CD4-positive, alpha-beta T cell treated with Interleukin-15 for 1 hour (primary cell): ENCODE data around the gene MAP3K15.

ENCODE experiments used
- DNase-seq: peaks from one replicate; pipeline ENCODE4 v3.0.0-alpha.2; 2020

MAP3K15 gene

DNA sequence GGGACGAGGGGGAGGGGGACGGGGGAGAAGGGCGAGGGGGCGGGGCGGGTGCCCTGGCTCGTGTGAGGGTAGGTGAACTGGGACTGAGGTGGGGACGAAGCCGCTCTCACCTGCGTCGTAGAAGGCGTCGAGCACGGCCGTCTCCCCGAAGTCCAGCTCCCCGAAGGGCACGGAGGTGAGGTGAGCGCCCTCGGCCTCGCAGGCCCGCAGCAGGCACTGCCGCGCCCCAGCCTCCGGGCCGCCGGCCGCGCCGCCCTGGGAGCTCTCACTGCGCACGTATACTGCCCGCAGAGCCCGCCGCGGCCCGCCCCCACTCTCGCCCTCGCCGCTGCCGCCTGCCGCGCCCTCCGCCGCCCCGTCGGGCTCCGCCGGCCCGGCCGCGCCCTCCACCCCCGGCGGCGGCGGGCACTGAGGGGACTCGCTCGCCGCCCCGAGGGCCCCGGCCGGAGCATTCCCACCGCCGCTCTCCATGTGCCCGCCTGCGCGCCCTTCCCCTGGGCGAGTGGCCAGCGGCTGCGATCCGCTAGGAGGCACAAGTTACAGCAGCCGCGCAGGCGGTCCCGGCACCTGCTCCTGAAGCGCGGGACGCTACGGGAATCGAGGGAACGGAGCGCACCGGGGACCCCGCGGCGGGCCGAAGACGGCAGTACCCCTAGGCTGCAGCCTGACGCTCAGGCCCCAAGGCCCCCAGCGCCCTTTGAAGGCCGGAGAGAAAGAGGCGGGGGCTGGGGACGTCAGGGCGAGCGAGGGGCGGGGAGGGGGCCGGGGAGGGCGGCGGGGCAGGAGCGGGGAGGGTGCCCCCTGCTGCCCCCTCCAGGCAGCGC is at the start of gene MAP3K15:
Gene MAP3K15, minus strand, starts transcription at position 718 of the 824 bp plus-strand sequence. Its CDS starts 247 bp downstream, at position 471.
- no peak for DNase-seq

- DNase-seq, result no peak
Observed at GRCh38 chrX:19564606-19565005, 49.3 kb upstream of the MAP3K15 start.

GRCh38 chrX:19563746-19564145 is 48.4 kb upstream of the MAP3K15 start:
- no peak for DNase-seq

DNA sequence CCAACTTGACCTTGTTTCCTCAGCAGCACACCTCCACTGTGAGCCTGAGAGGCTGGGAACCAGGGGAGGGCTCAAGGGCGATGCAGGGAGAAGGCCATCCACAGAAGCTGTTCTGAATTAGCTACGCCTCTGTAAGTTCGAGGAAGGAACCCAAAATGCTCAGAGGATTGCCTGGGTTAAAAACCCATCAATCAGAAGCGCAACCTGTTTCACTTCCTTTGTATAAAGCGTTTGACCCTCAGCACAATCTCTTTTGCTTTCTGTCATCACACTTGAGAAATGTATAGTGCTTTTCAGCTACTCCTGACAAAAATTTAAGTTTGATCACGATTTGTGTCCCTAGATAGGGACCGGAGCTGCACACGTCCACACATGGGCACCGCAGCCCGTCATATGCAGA is 48.0 kb upstream of the MAP3K15 start:
- no peak for DNase-seq

DNA sequence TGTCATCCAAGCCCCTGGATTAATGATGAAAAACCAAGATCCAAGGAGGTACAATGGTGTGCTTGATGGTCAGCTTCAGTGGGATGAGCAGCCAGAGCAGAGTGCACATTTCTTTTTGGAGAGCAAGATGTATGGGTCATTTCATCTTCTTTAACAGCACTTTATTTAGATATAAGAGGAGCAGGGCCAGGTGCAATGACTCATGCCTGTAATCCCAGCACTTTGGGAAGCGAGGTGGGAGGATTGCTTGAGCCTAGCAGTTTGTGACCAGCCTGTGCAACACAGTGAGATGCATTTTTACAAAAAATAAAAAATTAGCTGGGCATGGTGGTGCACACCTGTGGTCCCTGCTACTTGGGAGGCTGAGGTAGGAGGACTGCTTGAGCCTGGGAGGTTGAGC is 45.3 kb upstream of the MAP3K15 start:
- no peak for DNase-seq

DNA sequence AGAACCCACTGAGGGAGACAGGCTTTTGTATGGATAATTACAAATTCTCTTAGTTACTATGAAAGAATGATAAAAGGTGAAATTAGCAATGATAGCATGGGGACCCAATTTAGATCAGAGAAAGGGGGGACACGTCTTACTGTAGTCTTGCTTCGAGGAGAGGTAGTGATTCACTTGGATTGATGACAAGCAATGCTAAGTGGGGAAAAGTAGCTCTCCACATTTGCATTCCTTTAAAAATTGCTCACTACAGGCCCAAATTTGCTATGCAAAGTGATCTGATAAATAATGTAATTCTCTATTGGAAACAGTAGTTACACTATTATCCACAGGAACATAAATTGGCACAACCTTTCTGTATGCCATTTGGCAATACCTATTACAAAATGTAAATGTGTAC is 42.5 kb upstream of the MAP3K15 start:
- no peak for DNase-seq

- no peak for DNase-seq
Observed at GRCh38 chrX:19556202-19556601, 40.9 kb upstream of the MAP3K15 start.

GRCh38 chrX:19555683-19556082 is 40.4 kb upstream of the MAP3K15 start:
- DNase-seq, result no peak

GRCh38 chrX:19555236-19555635 is 39.9 kb upstream of the MAP3K15 start:
- DNase-seq, result no peak

- no peak for DNase-seq
Observed at GRCh38 chrX:19554786-19555185, 39.5 kb upstream of the MAP3K15 start.

- DNase-seq, result no peak
Observed at GRCh38 chrX:19552793-19553192, 37.5 kb upstream of the MAP3K15 start.

DNA sequence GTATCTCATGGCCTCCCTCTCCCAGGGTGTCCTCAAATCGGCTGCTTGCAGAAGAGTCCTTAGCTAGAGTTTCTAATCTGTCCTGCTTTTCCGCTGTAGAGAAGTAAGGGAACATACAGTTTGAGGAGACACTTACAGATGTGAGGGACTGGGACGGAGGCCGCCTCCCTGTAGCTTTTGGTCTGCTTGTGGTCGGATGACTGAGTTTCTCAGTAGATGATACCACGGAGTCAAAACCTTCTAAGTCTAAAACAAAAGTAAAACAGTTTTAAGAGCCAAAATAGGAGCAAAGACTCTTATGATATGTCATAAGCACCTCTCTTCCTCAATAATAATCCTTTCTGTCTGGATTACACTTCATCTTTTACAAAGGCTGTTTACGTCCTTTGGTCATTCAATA is 34.5 kb upstream of the MAP3K15 start:
- no peak for DNase-seq

DNA sequence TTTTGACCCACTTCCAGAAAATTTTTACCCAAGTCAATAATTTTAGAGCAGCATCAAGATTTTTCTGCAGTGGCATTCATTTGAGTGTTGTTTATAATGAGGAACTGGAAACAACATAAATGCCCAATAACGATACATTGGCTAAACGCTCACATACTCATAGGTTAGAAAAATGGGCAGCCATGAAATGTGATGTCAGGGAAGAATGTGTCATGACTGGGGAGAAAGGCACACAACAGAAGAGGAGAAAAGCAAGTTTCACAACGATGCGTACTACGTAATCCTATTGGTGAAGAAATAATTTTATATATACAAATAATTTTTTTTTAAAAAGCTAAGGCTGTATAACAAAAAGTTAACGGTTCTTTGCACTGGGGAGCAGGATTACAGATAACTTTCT is 33.6 kb upstream of the MAP3K15 start:
- DNase-seq, result no peak

DNA sequence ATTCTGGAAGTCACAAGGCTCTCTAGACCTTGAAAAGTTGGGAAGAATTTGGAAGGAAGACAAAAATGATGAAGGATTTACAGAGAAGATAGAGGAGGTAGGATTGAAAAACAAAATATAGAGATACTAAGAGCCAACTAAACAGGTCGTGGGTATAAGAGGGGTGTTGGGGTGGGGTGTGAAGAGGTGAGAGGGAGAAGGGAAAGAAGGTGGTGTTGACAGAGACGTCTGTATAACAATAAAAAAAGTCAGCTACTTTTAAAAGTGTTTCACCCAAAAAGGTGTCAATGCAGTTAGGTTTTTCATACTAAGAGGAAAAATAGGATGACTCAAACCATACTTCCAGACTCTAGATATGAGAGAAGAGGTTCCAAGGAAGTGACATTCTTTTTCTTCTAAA is 33.0 kb upstream of the MAP3K15 start:
- DNase-seq, result no peak

GRCh38 chrX:19545651-19546050 is 30.3 kb upstream of the MAP3K15 start:
- no peak for DNase-seq

DNA sequence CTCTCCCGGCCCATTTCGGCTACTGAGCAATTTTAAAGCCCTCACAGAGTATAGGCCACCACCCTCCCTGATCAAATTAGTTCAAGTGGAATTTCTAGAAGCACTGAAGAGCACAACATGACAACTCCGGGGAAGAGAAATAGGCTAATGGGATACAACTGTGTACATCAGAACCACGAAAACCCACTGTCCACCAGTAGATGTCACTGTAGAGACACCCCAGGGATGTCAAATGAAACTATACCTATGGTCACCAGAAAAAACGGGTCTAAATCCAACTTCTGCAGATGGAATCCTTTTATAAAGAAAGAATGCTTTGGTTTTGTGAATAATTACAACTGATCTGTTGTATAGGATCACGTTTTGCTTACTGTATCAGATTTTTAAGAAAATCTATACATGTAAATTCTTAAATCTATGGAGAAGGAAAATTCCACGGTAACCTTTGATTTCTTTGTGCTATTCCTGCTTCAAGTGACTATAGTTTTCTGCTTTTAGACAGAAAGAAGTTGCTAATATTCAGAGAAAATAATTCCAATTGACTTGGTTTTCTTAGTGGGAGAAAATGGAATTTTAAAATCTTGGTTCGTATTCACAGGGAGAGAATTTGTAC is 29.5 kb upstream of the MAP3K15 start:
- no peak for DNase-seq

DNA sequence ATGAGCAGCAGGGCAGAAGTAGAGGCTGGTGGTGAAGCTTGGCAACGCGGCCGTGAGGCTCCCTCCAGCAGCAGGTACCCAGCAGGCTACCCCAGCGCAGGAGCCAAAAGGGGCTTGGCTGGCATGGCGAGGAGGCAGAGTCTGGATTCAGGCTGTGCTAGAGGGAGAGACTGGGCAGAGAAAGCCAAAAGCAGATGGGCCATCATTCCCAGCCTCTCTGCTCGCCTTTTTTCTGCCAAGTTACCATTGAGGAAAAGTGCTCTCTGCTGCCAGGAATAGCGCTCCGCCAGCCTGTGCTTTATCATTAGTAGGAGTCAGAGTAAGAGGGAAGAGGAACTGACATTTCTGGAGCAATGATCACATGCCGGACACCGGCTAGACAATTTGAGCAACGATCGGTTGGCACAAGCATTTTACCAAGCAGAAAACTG is 28.7 kb upstream of the MAP3K15 start:
- no peak for DNase-seq

GRCh38 chrX:19543020-19543715 is 27.9 kb upstream of the MAP3K15 start:
- DNase-seq, result no peak

DNA sequence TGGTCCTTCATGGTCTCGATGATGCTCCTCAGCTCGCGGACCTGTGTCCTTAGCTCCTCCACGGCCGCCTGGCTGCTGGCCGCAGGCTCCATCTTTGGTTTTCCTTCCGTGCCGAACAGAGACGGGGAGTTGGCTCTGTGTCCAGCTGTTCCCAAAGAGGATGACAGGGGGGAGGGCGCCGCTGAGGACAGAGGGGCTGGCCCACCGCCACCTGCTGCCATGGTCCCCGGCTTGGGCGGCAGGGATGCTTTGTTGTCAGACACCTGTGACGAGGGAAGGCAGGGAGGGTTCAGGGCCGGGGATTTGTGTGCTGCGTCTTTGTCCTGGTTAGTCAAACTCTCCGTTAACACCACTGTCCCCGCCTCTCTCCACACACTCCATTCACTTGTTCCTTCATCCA is 26.6 kb upstream of the MAP3K15 start:
- no peak for DNase-seq

DNA sequence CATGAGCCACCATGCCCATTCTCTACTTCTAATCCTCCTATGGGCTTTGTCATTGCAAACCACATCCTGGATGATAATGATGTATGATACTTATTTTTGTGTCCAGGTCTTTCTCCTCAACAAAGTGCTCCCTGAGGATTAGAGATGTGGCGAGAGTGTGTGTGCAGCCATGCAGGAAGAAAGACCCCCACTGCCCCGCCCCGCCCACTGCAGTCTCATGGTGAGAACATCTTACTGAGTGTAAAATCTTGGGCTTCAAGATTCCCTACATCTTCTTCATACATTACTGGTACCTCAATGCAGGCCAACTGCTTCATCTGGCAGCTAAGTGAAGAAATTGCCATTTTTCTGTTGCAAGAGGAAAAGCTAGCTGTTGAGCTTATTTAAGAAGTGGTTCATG is 25.9 kb upstream of the MAP3K15 start:
- DNase-seq, result no peak

DNA sequence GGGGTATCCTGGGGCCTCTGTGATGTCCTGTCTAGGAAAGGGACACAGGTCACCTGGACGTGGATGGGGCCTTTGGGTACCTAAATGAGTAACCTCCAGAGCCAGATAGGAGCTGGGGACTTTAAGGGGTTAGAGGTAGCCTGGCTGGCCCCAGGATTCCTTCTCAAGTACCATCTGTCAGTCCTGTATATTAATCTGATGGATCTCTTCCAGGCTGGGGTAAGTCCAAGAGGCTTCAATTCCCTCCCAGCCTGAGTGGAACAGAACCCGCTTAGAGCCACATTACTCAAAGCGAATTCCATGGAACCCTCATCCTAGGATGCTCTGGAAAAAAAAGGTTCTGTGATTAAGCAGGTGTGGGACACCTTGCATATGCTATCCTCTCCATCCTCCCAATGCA is 24.8 kb upstream of the MAP3K15 start:
- no peak for DNase-seq

GRCh38 chrX:19539665-19540064 is 24.4 kb upstream of the MAP3K15 start:
- DNase-seq, result no peak

DNA sequence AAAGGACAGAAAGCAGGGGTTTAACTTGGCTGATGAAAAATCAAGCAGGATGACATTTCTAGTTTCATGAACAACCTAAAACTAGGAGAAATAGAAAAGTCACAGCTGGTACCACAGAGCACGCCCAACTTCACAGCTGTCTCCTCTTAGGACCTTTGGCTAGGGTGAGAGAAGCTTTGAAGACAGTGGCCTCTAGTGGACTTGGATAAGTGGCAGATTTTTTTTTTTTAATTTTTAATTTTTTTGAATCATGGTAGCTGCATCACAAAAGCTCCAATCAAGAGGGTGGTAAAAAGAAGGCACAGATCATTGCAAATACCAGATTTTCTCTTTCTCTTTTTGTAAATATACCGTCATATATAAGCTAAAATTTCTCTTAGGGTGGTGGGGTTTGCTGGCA is 20.2 kb upstream of the MAP3K15 start:
- no peak for DNase-seq

- DNase-seq, result no peak
Observed at GRCh38 chrX:19532709-19533108, 17.4 kb upstream of the MAP3K15 start.
